OCI-LY7 (cell line): ENCODE data around the gene TRAF5. TPM values are rescaled to one million over a fixed set of nuclear protein-coding genes. Genes with fewer than 3 reads are reported as not detected.

Experiments used
- BruUV-seq: library from RNA; stranded (reverse); fragments of 400-500 nt; replicated peaks from 2 replicates; lab custom pipeline; 2021; lab: Mats Ljungman, UMichigan
- CTCF ChIA-PET: fragments of 300-600 bp; sonication (Branson Sonifier 250); formaldehyde crosslinking; loops from one replicate; lab custom pipeline; 2022; ENCODE audit warnings: antibody characterized with exemption; ENCODE audit not compliant: unreplicated experiment; lab: Charles Lee
- POLR2A ChIA-PET: fragments of 300-600 bp; sonication (Branson Sonifier 250); formaldehyde crosslinking; loops from one replicate; lab custom pipeline; 2022; ENCODE audit warnings: antibody characterized with exemption; lab: Charles Lee
- DNase-seq: peaks from one replicate; pipeline ENCODE4 v3.0.0-alpha.2; 2015; ENCODE audit warnings: low spot score
- H2AFZ ChIP-seq: fragments of 200-600 bp; sonication (generic), shearing (Covaris generic); 2 replicates; pipeline ENCODE4 v1.6.1; 2014; ENCODE audit warnings: mild to moderate bottlenecking, antibody characterized with exemption, low read length, moderate library complexity
- H3K27ac ChIP-seq: fragments of 200-600 bp; sonication (generic); 2 replicates; pipeline ENCODE4 v1.5.1; 2014; ENCODE audit warnings: mixed run types, low read depth, mild to moderate bottlenecking, moderate library complexity, low read length, inconsistent platforms; ENCODE audit not compliant: poor library complexity, severe bottlenecking
- H3K36me3 ChIP-seq: fragments of 200-600 bp; sonication (generic); 2 replicates; pipeline ENCODE4 v1.6.1; 2014; ENCODE audit warnings: mild to moderate bottlenecking, antibody characterized with exemption, low read length, moderate library complexity, mixed read lengths; ENCODE audit not compliant: insufficient read depth
- H3K4me1 ChIP-seq: fragments of 200-600 bp; sonication (generic); 2 replicates; pipeline ENCODE4 v1.5.1; 2014; ENCODE audit warnings: mild to moderate bottlenecking, low read length; ENCODE audit not compliant: insufficient read depth, poor library complexity, severe bottlenecking
- H3K4me2 ChIP-seq: fragments of 200-600 bp; sonication (generic); 2 replicates; pipeline ENCODE4 v1.6.1; 2014; ENCODE audit warnings: mild to moderate bottlenecking, low read length
- H3K4me3 ChIP-seq: fragments of 200-600 bp; sonication (generic); 2 replicates; pipeline ENCODE4 v1.5.1; 2014; ENCODE audit warnings: mild to moderate bottlenecking, low read depth, low read length; ENCODE audit not compliant: poor library complexity, severe bottlenecking
- H3K79me2 ChIP-seq: fragments of 200-600 bp; sonication (generic); 2 replicates; pipeline ENCODE4 v1.6.1; 2016; ENCODE audit warnings: low read depth, mild to moderate bottlenecking, low read length, moderate library complexity, mixed read lengths; ENCODE audit not compliant: insufficient read depth
- H3K9me2 ChIP-seq: fragments of 200-600 bp; sonication (generic); 2 replicates; pipeline ENCODE4 v1.6.1; 2016; ENCODE audit warnings: mild to moderate bottlenecking, low read length, mixed read lengths; ENCODE audit not compliant: insufficient read depth
- H3K9me3 ChIP-seq: fragments of 200-600 bp; sonication (generic); 2 replicates; pipeline ENCODE4 v1.6.1; 2014; ENCODE audit warnings: mild to moderate bottlenecking, mixed run types, low read length, mixed read lengths
- H4K20me1 ChIP-seq: fragments of 200-600 bp; sonication (generic); 2 replicates; pipeline ENCODE4 v1.6.1; 2014; ENCODE audit warnings: mild to moderate bottlenecking, antibody characterized with exemption, low read length, moderate library complexity, mixed read lengths; ENCODE audit not compliant: insufficient read depth
- CTCF ChIP-seq: fragments of 200-600 bp; sonication (generic); conservative IDR thresholded peaks from 2 replicates; pipeline ENCODE4 v1.5.1; 2014; ENCODE audit warnings: mild to moderate bottlenecking, antibody characterized with exemption, low read length, moderate library complexity, mixed read lengths
- EZH2phosphoT487 ChIP-seq: fragments of 200-600 bp; sonication (generic); IDR thresholded peaks from 2 replicates; pipeline ENCODE4 v1.6.1; 2018; ENCODE audit warnings: low read depth, borderline replicate concordance, mild to moderate bottlenecking, mixed run types, antibody characterized with exemption, low read length, moderate library complexity, mixed read lengths
- intact Hi-C: fragments of 100-400 bp; cut with micrococcal nuclease; formaldehyde crosslinking; loops from one replicate; pipeline ENCODE4 v1.10.0; 2022; ENCODE audit not compliant: unreplicated experiment
- total RNA-seq, 2 experiments: library from RNA; depleted of rRNA in 1 of 2; stranded (reverse); fragments of >200 nt in 1 of 2; shearing (Covaris generic) in 1 of 2; gene quantifications; 2 replicates each; pipeline ENCODE4 v1.2.3, GENCODE V29; 2014 to 2022

The TRAF5 gene
- total RNA-seq, 2 experiments from 2014 or later = 24.2 to 54.4 TPM

GRCh38 chr1:211375146-211375818 lies 48.6 kb downstream of the TRAF5 start:
- no peaks in the 10 kb centered on the region for H3K9me2 ChIP-seq
- DNase-seq = no peak
- BruUV-seq = no TSS peak
- H4K20me1 ChIP-seq = no peaks in the 10 kb centered on the region
- ChIA-PET POLR2A (no interaction called here), CTCF (no interaction called here)
- H3K4me2 ChIP-seq = no peak overlapping the region
- H3K36me3 ChIP-seq = peaks cover 46% of the 10 kb centered on the region; the same call in 1 of the 2 replicates
- no peak for TF ChIP-seq EZH2phosphoT487
- TF ChIP-seq CTCF = no peak
- no peak overlapping the region for H2AFZ ChIP-seq
- no peak overlapping the region for H3K27ac ChIP-seq
- intact Hi-C loops = no loop called here
- H3K79me2 ChIP-seq = no peaks in the 10 kb centered on the region
- H3K4me3 ChIP-seq = no peak overlapping the region
- H3K9me3 ChIP-seq = no peaks in the 10 kb centered on the region
- no peaks in the 10 kb centered on the region for H3K4me1 ChIP-seq

DNA sequence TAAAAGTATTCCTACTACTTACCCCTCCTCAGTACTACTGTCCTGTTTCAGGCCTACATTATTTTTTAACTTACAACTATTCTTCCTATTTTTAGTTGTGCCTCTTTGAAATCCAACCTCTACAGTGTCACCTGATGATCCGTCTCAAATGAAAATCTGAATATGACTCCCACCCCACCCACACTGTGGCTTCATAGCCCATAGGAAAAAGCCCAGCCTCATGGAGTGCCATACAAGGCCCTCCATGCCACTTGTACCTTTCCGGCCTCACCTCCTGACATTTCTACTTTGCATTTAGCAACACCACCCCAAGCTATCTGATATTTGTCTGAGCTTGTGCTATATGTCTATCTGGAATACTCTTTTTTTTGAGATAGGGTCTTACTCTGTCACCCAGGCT lies 49.3 kb downstream of the TRAF5 start:
- intact Hi-C loops = no loop called here
- ChIA-PET CTCF (no interaction called here), POLR2A (no interaction called here)
- Histone ChIP-seq H3K4me1 (no peaks in the 10 kb centered on the region), H3K9me2 (no peaks in the 10 kb centered on the region), H2AFZ (no peak overlapping the region), H3K27ac (no peak overlapping the region), H3K4me2 (no peak overlapping the region), H3K36me3 (peaks cover 41% of the 10 kb centered on the region; the same call in 1 of the 2 replicates), H3K79me2 (no peaks in the 10 kb centered on the region), H3K4me3 (no peak overlapping the region), H3K9me3 (no peaks in the 10 kb centered on the region), H4K20me1 (no peaks in the 10 kb centered on the region)
- DNase-seq = no peak
- no peak for TF ChIP-seq EZH2phosphoT487
- TF ChIP-seq CTCF = no peak
- BruUV-seq = no TSS peak

- Histone ChIP-seq H3K9me3 (no peaks in the 10 kb centered on the region), H3K4me1 (peaks cover under 1% of the 10 kb centered on the region), H2AFZ (no peak overlapping the region), H3K4me3 (no peak overlapping the region), H4K20me1 (no peaks in the 10 kb centered on the region), H3K36me3 (peaks cover 33% of the 10 kb centered on the region; the same call in 1 of the 2 replicates), H3K27ac (no peak overlapping the region), H3K79me2 (no peaks in the 10 kb centered on the region), H3K4me2 (no peak overlapping the region), H3K9me2 (no peaks in the 10 kb centered on the region)
- CTCF ChIA-PET = no interaction called here
- no peak for DNase-seq
- BruUV-seq = no TSS peak
- intact Hi-C loops = no loop called here
- TF ChIP-seq CTCF (no peak), EZH2phosphoT487 (no peak)
- POLR2A ChIA-PET = interaction anchor here (0.6 kb wide), 1 partner anchor 177 kb away, joined by 3 read pairs; no protein-coding TSS in a partner anchor
Measured at GRCh38 chr1:211376807-211377470, 50.3 kb downstream of the TRAF5 start.
